MM.1S (cell line): Measurements from ENCODE around the gene CMTM4.

Source experiments
- EZH2 ChIP-seq: fragments of 300-600 bp; sonication (generic); optimal IDR thresholded peaks from 2 replicates; pipeline ENCODE3; 2017; ENCODE audit warnings: low read depth, mild to moderate bottlenecking, antibody characterized with exemption, low read length, mixed read lengths
- EZH2phosphoT487 ChIP-seq: fragments of 300-600 bp; sonication (generic); IDR thresholded peaks from 2 replicates; pipeline ENCODE4 v1.6.1; 2018; ENCODE audit warnings: antibody characterized with exemption, low read length
- TF ChIP-seq, protein P1 (sequence below): fragments of 300-600 bp; sonication (generic); IDR thresholded peaks from 2 replicates; pipeline ENCODE4 v1.5.1; 2016; ENCODE audit warnings: antibody characterized with exemption, low read length, mixed read lengths

DNA sequence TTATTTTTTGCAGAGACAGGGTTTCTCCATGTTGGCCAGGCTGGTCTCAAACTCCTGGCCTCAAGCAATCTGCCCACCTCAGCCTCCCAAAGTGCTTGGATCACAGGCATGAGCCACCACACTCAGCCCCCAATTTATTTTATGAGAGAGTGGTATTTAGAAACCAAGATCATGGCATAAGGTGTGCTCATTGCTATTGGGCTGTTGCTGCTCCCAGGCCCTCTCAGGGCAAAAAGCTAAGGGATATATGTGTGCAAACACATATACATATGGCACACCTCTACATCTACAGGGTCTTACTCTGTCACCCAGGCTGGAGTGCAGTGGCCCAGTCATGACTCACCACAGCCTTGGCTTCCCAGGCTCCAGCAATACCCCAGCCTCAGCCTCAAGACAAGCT is 15.0 kb upstream of the CMTM4 start:
- TF ChIP-seq, protein P1, sequence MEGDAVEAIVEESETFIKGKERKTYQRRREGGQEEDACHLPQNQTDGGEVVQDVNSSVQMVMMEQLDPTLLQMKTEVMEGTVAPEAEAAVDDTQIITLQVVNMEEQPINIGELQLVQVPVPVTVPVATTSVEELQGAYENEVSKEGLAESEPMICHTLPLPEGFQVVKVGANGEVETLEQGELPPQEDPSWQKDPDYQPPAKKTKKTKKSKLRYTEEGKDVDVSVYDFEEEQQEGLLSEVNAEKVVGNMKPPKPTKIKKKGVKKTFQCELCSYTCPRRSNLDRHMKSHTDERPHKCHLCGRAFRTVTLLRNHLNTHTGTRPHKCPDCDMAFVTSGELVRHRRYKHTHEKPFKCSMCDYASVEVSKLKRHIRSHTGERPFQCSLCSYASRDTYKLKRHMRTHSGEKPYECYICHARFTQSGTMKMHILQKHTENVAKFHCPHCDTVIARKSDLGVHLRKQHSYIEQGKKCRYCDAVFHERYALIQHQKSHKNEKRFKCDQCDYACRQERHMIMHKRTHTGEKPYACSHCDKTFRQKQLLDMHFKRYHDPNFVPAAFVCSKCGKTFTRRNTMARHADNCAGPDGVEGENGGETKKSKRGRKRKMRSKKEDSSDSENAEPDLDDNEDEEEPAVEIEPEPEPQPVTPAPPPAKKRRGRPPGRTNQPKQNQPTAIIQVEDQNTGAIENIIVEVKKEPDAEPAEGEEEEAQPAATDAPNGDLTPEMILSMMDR: no peak
- TF ChIP-seq EZH2: no peak
- no peak for TF ChIP-seq EZH2phosphoT487
